H1 (cell line): ENCODE measurements around the gene GAP43. TPM values are rescaled to one million over a fixed set of nuclear protein-coding genes. Genes with fewer than 3 reads are reported as not detected.

Source experiments
- GABPA ChIP-seq: IDR thresholded peaks from 2 replicates; pipeline ENCODE4 v1.6.1; 2011; ENCODE audit warnings: mild to moderate bottlenecking, low read length, moderate library complexity, borderline replicate concordance; ENCODE audit not compliant: insufficient read depth
- YY1 ChIP-seq: IDR thresholded peaks from 2 replicates; pipeline ENCODE4 v1.6.1; 2011; ENCODE audit warnings: low read depth, mild to moderate bottlenecking, low read length
- polyA plus RNA-seq, 7 experiments: library from polyadenylated mRNA; depleted of rRNA in 3 of 7; stranded (reverse) in 5 of 7; unstranded in 2 of 7; fragments of >200 nt in 5 of 7; fragments of 200-250 nt in 2 of 7; gene quantifications; 1 replicate in 5 of 7; 2 replicates in 1 of 7; 4 replicates in 1 of 7; pipeline versions ENCODE4 v1.2.1 to v1.2.3, GENCODE V29; 2011 to 2013; ENCODE audit warnings: missing spikeins in 2 of 7, mixed read lengths in 2 of 7
- total RNA-seq: library from RNA; stranded (reverse); fragmentation: NEBNext Ultra II Directional; extraction: Animal tissue kit (Norgen Biotek cat#: 25700); gene quantifications from 2 replicates; pipeline ENCODE4 v1.2.1, GENCODE V29; 2021
- TF ChIP-seq, protein P1 (sequence below): IDR thresholded peaks from 2 replicates; pipeline ENCODE4 v1.6.1; 2011; ENCODE audit warnings: low read depth, mild to moderate bottlenecking, low read length; ENCODE audit not compliant: insufficient read depth

Gene GAP43
- total and polyA plus RNA-seq, 2 of the 8 experiments (the other 6 are each of a cell fraction or from before 2014, with no cell fraction given) = 11.2 to 21.9 TPM

DNA sequence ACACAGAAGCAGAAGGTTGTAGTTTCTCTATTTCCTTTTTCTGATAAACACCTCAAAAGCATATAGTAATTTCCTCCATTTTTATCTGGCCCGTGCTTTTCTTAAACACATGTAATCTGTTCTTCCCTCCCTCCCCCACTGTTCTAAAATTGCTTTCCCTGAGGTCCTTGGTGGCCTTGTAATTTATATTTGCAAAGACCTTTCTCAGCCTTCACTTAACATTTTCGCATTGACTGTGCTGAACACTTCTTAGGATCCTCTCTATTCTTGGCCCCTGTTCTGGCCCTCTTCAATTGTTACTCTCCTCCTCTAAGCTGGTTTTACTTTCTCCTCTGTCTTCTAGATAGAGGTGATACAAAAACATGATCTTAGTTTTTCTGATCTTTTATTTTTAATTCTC is 28.3 kb downstream of the GAP43 start (continued):
- TF ChIP-seq YY1 (no peak), GABPA (no peak)
- TF ChIP-seq, protein P1, sequence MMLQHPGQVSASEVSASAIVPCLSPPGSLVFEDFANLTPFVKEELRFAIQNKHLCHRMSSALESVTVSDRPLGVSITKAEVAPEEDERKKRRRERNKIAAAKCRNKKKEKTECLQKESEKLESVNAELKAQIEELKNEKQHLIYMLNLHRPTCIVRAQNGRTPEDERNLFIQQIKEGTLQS = no peak
